Lung (tissue), 12 donors: Measurements from ENCODE around the gene TRAPPC12. TPM values are rescaled to one million over a fixed set of nuclear protein-coding genes. Genes with fewer than 3 reads are reported as not detected.
A peak's percentile ranks its signal among the peaks of the same experiment; 100 is the strongest.

Experiments
- ATAC-seq: fragments of 200-7000 bp; cut with Tn5 transposase; one replicate; pipeline ENCODE4 v1.9.1; 2020; ENCODE audit warnings: moderate number of reproducible peaks; ENCODE audit not compliant: insufficient read depth, low FRiP score
- DNase-seq, 3 donors: peaks; one replicate each; pipeline ENCODE4 v3.0.0-alpha.2; 2013 to 2017
- H3K27ac ChIP-seq, 2 donors: one replicate each; pipeline ENCODE4 v1.5.1; 2013; ENCODE audit warnings: mild to moderate bottlenecking in 2 of 2, moderate library complexity in 2 of 2, control low read depth in 1 of 2, inconsistent platforms in 1 of 2, low read depth in 1 of 2, low read length in 1 of 2
- H3K27me3 ChIP-seq, 3 donors: one replicate each; pipeline ENCODE4 v1.5.1; 2013; ENCODE audit warnings: low read length in 2 of 3; ENCODE audit not compliant: control insufficient read depth in 3 of 3, insufficient read depth in 3 of 3
- H3K36me3 ChIP-seq, 4 donors: one replicate each; pipeline ENCODE4 v1.5.1; 2013; ENCODE audit warnings: low read length in 4 of 4, mild to moderate bottlenecking in 1 of 4, moderate library complexity in 1 of 4; ENCODE audit not compliant: control insufficient read depth in 4 of 4, insufficient read depth in 4 of 4
- H3K4me1 ChIP-seq, 5 donors: one replicate each; pipeline ENCODE4 v1.5.1; 2013; ENCODE audit warnings: low read length in 5 of 5, mild to moderate bottlenecking in 2 of 5, moderate library complexity in 1 of 5; ENCODE audit not compliant: control insufficient read depth in 5 of 5, insufficient read depth in 5 of 5
- H3K4me3 ChIP-seq: one replicate; pipeline ENCODE4 v1.5.1; 2013; ENCODE audit warnings: mild to moderate bottlenecking, control low read depth, moderate library complexity
- H3K9ac ChIP-seq, 2 donors: one replicate each; pipeline ENCODE4 v1.5.1; 2013; ENCODE audit warnings: low read length in 2 of 2, control low read depth in 1 of 2; ENCODE audit not compliant: insufficient read depth in 1 of 2
- H3K9me3 ChIP-seq, 4 donors: one replicate each; pipeline ENCODE4 v1.5.1; 2013; ENCODE audit warnings: low read length in 3 of 4, mild to moderate bottlenecking in 1 of 4, moderate library complexity in 1 of 4; ENCODE audit not compliant: control insufficient read depth in 4 of 4, insufficient read depth in 3 of 4
- WGBS, 2 donors: extraction: QIAGEN DNeasy Blood & Tissue Kit; methylation state at CpG; one replicate each; pipeline ENCODE4 v1.1.7; 2013; 5-methylcytosine and 5-hydroxymethylcytosine counted together
- polyA plus RNA-seq, 2 donors: library from polyadenylated mRNA; stranded (reverse); fragments of 200-250 nt; gene quantifications; one replicate each; pipeline ENCODE4 v1.2.1, GENCODE V29; 2013
- total RNA-seq, 2 donors: library from RNA; depleted of rRNA in 1 of 2; stranded (reverse); fragments of >200 nt in 1 of 2; gene quantifications; one replicate each; pipeline ENCODE4 v1.2.1, GENCODE V29; 2014 to 2021
- TF ChIP-seq, protein P1 (sequence below): IDR thresholded peaks from 2 replicates; pipeline ENCODE4 v1.5.1; 2012; ENCODE audit warnings: mild to moderate bottlenecking; ENCODE audit errors: control extremely low read depth, extremely low read depth
- donor health status: control.
- donor health status: control.
- donor health status: Bipolar disorder and iron deficiency.
- donor health status: healthy.
- donor health status: DM: yes; HTN: yes; CAD: no.

Gene TRAPPC12
- total and polyA plus RNA-seq, 4 donors: 49.9 to 117 (median 91.0) TPM

- no peak overlapping the region for H3K9ac ChIP-seq
- TF ChIP-seq, protein P1, sequence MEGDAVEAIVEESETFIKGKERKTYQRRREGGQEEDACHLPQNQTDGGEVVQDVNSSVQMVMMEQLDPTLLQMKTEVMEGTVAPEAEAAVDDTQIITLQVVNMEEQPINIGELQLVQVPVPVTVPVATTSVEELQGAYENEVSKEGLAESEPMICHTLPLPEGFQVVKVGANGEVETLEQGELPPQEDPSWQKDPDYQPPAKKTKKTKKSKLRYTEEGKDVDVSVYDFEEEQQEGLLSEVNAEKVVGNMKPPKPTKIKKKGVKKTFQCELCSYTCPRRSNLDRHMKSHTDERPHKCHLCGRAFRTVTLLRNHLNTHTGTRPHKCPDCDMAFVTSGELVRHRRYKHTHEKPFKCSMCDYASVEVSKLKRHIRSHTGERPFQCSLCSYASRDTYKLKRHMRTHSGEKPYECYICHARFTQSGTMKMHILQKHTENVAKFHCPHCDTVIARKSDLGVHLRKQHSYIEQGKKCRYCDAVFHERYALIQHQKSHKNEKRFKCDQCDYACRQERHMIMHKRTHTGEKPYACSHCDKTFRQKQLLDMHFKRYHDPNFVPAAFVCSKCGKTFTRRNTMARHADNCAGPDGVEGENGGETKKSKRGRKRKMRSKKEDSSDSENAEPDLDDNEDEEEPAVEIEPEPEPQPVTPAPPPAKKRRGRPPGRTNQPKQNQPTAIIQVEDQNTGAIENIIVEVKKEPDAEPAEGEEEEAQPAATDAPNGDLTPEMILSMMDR: no peak
- no peak overlapping the region for H3K4me3 ChIP-seq
- H3K27ac ChIP-seq: no peak overlapping the region
- DNase-seq: peak; percentile 72 to 88 (median 82)
- peaks cover 0 to 18% (median 4%) of the 10 kb centered on the region in 5 donors for H3K4me1 ChIP-seq
- peaks cover 0 to 21% (median 17%) of the 10 kb centered on the region in 4 donors for H3K36me3 ChIP-seq
- 66 to 77% methylated on average over 9 of the region's 9 CpGs for WGBS, 2 donors
- H3K27me3 ChIP-seq: no peaks in the 10 kb centered on the region
- ATAC-seq: no peak
- peaks cover 0 to 14% (median 7%) of the 10 kb centered on the region in 4 donors for H3K9me3 ChIP-seq
Measured at GRCh38 chr2:3399829-3400228, 20.3 kb downstream of the TRAPPC12 start.

DNA sequence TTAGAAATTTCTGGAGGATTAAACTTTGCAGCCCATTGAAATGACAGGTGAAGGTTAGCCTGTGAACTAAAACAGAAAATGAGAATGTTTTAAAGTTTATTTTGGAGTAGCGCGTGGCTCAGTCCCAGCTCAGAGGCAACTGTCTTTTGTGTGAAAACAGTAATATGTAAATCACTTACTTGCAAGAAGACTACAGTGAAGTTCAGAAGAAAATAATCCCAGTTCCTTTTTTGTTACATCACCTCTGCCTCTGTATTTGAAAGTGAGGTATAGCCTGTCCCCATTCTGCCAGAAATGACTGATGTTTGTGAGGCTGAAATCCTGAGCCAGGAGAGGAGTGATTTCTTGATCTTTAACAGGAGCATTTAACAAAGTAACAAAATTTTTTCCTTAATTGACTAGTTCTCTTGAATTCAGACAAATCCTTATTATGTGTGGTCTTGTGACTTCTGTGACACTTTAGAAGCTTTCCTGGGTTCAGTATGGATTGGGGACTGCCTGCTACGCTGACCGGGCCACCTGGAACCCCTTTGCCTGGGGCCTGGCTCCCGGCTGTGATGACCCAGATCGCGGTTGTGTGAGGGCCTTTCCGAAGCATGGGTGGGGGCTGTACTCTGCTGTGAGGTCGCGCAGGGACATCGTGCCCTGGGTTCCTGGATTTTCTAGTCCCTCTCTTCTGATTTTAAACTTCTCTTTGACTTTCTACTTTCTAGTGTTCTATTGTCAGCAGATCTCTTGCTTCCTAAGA lies 24.3 kb downstream of the TRAPPC12 start:
- TF ChIP-seq, protein P1: no peak
- DNase-seq (no peak), ATAC-seq (no peak)
- no peaks in the 10 kb centered on the region for H3K9me3 ChIP-seq
- peaks cover 0 to 18% (median 5%) of the 10 kb centered on the region in 5 donors for H3K4me1 ChIP-seq
- no peak overlapping the region for H3K27ac ChIP-seq
- H3K36me3 ChIP-seq: peaks cover 0 to 19% (median 6%) of the 10 kb centered on the region in 4 donors
- 88 to 94% methylated on average over 11 of the region's 11 CpGs for WGBS, 2 donors
- H3K9ac ChIP-seq: no peak overlapping the region
- H3K4me3 ChIP-seq: no peak overlapping the region
- H3K27me3 ChIP-seq: no peaks in the 10 kb centered on the region

- Histone ChIP-seq H3K4me1 (peaks cover 0 to 11% (median 4%) of the 10 kb centered on the region in 5 donors), H3K4me3 (no peak overlapping the region), H3K36me3 (peaks cover 0 to 18% (median 5%) of the 10 kb centered on the region in 4 donors), H3K27me3 (no peaks in the 10 kb centered on the region), H3K9me3 (no peaks in the 10 kb centered on the region), H3K27ac (no peak overlapping the region), H3K9ac (no peak overlapping the region)
- DNase-seq: peak in 2 of 3 donors; percentile 22 to 31
- TF ChIP-seq, protein P1: no peak
- WGBS, 2 donors: 84 to 91% methylated on average over 11 of the region's 11 CpGs
- ATAC-seq: no peak
Measured at GRCh38 chr2:3404349-3404894, 24.9 kb downstream of the TRAPPC12 start.
